Esophagus squamous epithelium (tissue), 4 donors: ENCODE measurements around the gene ARMC9.

Experiments
- CTCF ChIP-seq, 6 experiments: fragments of 450-650 bp in 4 of 6; fragments of 200-600 bp in 2 of 6; sonication (generic) in 2 of 6; IDR thresholded peaks; one replicate each; pipeline ENCODE4 v1.5.1; 2016 to 2019; ENCODE audit warnings: antibody characterized with exemption in 6 of 6, mild to moderate bottlenecking in 4 of 6, moderate library complexity in 4 of 6
- POLR2A ChIP-seq, 4 donors: fragments of 450-650 bp; IDR thresholded peaks; one replicate each; pipeline ENCODE4 v1.6.1; 2017; ENCODE audit warnings: antibody characterized with exemption in 4 of 4, mild to moderate bottlenecking in 4 of 4, moderate library complexity in 3 of 4

GRCh38 chr2:231343006-231343710 lies 144.7 kb downstream of the ARMC9 start:
- TF ChIP-seq CTCF (IDR thresholded peaks at IDR 0.05) (no peak), POLR2A (IDR thresholded peaks at IDR 0.05) (no peak)
